Measurements from ENCODE around the gene FBXL14.

FBXL14 gene

DNA sequence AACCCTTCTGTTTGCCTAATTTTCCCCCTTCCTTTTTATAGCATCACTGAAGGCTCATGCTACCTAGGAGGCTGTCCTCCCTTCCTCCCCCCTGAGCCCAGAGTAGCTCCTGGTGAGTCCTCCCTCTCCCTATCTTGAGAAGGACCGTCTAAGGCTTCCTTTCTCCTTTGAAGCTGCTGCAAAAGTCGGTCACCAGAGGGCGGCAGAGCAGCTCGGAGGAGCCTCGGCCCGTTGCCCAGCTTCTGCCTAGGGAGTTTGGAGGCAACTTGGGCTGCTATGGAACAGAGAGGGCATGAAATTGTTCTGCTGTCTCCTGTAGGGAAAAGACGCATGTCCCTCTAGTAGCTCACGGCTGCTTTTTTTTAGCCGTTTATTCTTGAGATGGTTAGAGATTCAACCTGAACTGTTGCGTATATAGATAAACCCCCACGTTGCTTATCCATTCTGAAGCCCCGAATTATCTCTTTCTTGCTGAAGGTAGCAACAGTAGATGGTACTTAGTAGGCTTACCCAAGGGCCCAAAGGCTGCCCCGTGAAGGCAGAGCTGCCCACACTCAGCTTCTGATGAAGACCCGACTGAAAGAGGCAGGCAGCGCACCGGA is 40.3 kb upstream of the FBXL14 start:
- CTCF ChIA-PET, result interaction anchor here (0.5 to 5.1 kb wide), 22 partner anchors 8 to 516 kb away, joined by 3 to 38 read pairs (median 4); no protein-coding TSS in a partner anchor

DNA sequence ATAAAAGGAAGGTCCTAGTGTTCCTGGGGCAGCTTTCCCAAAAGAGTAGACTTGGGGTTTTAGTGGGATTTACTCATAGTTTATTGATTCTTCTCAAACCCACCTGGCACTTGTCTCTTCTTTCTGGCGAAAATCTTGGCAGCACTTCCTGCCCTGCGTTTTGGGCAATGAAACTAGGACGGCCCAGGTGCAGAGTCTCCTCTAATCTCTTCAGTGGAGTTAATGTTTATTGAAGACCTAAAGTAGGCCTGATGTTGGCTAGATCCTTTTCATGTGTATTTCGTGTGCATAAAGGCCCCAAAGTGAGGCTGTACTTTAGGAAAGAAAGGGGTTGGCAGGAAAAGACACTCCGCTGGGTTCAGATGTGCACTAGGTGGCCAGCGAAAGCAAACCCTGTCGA is 39.8 kb upstream of the FBXL14 start:
- ChIA-PET CTCF (interaction anchor here (0.5 to 5.1 kb wide), 16 partner anchors 9 to 516 kb away, joined by 3 to 38 read pairs (median 4); no protein-coding TSS in a partner anchor), POLR2A (no interaction called here)
- DNase-seq (ENCODE audit: extremely low spot score), result no peak
- no peak for TF ChIP-seq SUZ12 (IDR thresholded peaks at IDR 0.05)
- no peak for TF ChIP-seq BHLHE40 (IDR thresholded peaks at IDR 0.05; ENCODE audit: borderline replicate concordance)

More for the DNA sequence above, 40.3 kb upstream of the FBXL14 start:
- POLR2A ChIA-PET, result interaction anchor here (0.8 kb wide), 1 partner anchor 27 kb away, joined by 3 read pairs; no protein-coding TSS in a partner anchor
- no peak for TF ChIP-seq BHLHE40 (IDR thresholded peaks at IDR 0.05; ENCODE audit: borderline replicate concordance)
- no peak for TF ChIP-seq HDGF (IDR thresholded peaks at IDR 0.05; ENCODE audit: borderline replicate concordance)
- no peak for TF ChIP-seq TARDBP (IDR thresholded peaks at IDR 0.05)
- no peak for TF ChIP-seq ZNF384 (IDR thresholded peaks at IDR 0.05)
- no peak for TF ChIP-seq NFRKB (IDR thresholded peaks at IDR 0.05)
- DNase-seq (ENCODE audit: extremely low spot score), result peak; percentile 80

DNA sequence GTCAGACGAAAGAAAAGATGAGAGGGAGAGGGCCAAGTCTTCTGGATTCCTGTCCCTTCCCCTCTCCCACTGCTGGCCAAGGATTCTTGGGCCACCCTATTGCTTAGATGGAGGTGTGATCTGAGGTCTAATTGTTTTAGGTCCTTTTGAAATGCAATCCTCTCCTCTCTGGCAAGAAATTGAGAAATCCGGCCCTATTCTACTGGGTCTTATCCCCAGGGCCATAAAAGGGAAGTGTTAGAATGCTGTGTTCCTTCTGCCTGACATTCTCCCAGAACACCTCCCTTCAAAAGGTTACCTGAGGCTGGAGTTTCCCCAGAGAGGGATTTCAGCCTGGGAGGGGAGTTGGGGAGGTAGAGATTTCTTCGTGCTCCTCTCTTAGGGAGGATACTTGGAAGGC is 39.1 kb upstream of the FBXL14 start:
- ChIA-PET POLR2A (no interaction called here), CTCF (interaction anchor here (0.6 to 5.1 kb wide), 6 partner anchors 16 to 515 kb away, joined by 3 to 38 read pairs (median 6); no protein-coding TSS in a partner anchor)
- TF ChIP-seq L3MBTL2 (conservative IDR thresholded peaks at IDR 0.05) (no peak), FOXM1 (IDR thresholded peaks at IDR 0.05; ENCODE audit: borderline replicate concordance) (no peak), HDGF (IDR thresholded peaks at IDR 0.05; ENCODE audit: borderline replicate concordance) (no peak), CTBP1 (IDR thresholded peaks at IDR 0.05; ENCODE audit: borderline replicate concordance) (no peak), NFRKB (IDR thresholded peaks at IDR 0.05) (no peak), ARNT (IDR thresholded peaks at IDR 0.05) (no peak), SUZ12 (IDR thresholded peaks at IDR 0.05) (no peak), ELF4 (IDR thresholded peaks at IDR 0.05) (no peak), LEF1 (IDR thresholded peaks at IDR 0.05; ENCODE audit: borderline replicate concordance) (no peak), FOXA1 (IDR thresholded peaks at IDR 0.05) (no peak), FOXK2 (IDR thresholded peaks at IDR 0.05) (no peak), BHLHE40 (IDR thresholded peaks at IDR 0.05; ENCODE audit: borderline replicate concordance) (no peak)
- TF ChIP-seq, protein P1, sequence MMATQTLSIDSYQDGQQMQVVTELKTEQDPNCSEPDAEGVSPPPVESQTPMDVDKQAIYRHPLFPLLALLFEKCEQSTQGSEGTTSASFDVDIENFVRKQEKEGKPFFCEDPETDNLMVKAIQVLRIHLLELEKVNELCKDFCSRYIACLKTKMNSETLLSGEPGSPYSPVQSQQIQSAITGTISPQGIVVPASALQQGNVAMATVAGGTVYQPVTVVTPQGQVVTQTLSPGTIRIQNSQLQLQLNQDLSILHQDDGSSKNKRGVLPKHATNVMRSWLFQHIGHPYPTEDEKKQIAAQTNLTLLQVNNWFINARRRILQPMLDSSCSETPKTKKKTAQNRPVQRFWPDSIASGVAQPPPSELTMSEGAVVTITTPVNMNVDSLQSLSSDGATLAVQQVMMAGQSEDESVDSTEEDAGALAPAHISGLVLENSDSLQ (IDR thresholded peaks at IDR 0.05), result no peak
- DNase-seq (ENCODE audit: extremely low spot score), result no peak

DNA sequence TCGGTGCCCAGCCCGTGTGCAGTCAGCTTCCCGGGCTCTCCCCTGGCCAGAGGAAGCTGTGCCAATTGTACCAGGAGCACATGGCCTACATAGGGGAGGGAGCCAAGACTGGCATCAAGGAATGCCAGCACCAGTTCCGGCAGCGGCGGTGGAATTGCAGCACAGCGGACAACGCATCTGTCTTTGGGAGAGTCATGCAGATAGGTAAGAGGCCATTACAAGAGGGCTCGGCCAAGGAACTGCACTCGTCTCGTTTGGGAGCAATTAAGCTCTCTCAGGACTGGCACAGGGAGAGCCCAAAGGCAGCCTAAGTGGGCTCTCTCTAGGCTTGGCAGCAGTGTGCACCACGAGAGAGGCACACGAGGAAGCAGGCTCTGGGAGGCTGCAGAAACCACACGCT is 38.3 kb upstream of the FBXL14 start:
- CTCF ChIA-PET, result interaction anchor here (0.5 to 5.1 kb wide), 4 partner anchors 21 to 307 kb away, joined by 3 to 38 read pairs (median 4); no protein-coding TSS in a partner anchor
- POLR2A ChIA-PET, result no interaction called here
- TF ChIP-seq, protein P1 (IDR thresholded peaks at IDR 0.05), result no peak
- TF ChIP-seq NFRKB (IDR thresholded peaks at IDR 0.05) (no peak), ZNF384 (IDR thresholded peaks at IDR 0.05) (no peak), ELF4 (IDR thresholded peaks at IDR 0.05) (no peak), ARNT (IDR thresholded peaks at IDR 0.05) (no peak), TARDBP (IDR thresholded peaks at IDR 0.05) (no peak), LEF1 (IDR thresholded peaks at IDR 0.05; ENCODE audit: borderline replicate concordance) (no peak), FOXK2 (IDR thresholded peaks at IDR 0.05) (no peak), HDGF (IDR thresholded peaks at IDR 0.05; ENCODE audit: borderline replicate concordance) (no peak), SUZ12 (IDR thresholded peaks at IDR 0.05) (no peak)
- no peak for DNase-seq (ENCODE audit: extremely low spot score)

DNA sequence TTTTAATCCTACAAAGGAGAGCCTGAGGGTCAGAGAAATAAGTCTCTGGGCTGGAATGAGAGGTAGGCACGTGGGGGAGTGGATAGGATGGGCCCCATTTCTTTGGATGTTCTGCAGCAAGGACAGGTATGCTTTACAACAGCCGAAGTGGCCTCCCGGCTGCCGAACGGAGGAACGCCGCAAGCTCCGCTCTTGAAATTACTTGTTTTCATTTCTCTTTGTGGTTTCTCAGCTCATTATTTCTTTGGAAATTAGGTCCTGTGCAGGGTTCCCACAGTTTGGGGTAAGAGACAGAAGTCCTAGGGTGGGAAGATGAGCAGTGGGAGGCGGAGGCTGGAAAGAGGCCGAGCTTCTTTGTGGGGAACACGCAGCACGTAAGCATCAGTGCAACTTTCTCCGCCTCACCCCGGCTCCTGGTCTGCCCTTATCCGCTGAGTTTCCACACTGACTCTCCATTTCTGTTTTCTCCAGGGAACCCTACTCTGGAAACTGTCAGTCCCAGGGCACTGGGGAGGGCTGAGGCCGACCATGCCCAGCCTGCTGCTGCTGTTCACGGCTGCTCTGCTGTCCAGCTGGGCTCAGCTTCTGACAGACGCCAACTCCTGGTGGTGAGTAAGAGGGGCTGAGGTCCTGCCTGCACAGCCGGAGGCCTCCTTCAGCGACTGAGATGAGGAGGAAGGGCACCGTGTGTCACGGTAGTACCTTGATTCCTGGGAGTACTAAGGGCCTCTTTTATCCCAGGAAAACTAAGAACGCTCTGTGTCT is 36.6 kb upstream of the FBXL14 start:
- no peak for TF ChIP-seq LEF1 (IDR thresholded peaks at IDR 0.05; ENCODE audit: borderline replicate concordance)
- no peak for TF ChIP-seq ELF4 (IDR thresholded peaks at IDR 0.05)
- TF ChIP-seq, protein P1 (IDR thresholded peaks at IDR 0.05), result no peak
- TF ChIP-seq ARNT (IDR thresholded peaks at IDR 0.05), result no peak
- no peak for TF ChIP-seq L3MBTL2 (conservative IDR thresholded peaks at IDR 0.05)
- no peak for TF ChIP-seq HDGF (IDR thresholded peaks at IDR 0.05; ENCODE audit: borderline replicate concordance)
- TF ChIP-seq BHLHE40 (IDR thresholded peaks at IDR 0.05; ENCODE audit: borderline replicate concordance), result no peak
- no peak for TF ChIP-seq SP1 (IDR thresholded peaks at IDR 0.05)
- TF ChIP-seq NFRKB (IDR thresholded peaks at IDR 0.05), result no peak
- TF ChIP-seq FOXM1 (IDR thresholded peaks at IDR 0.05; ENCODE audit: borderline replicate concordance), result no peak
- TF ChIP-seq FOXA1 (IDR thresholded peaks at IDR 0.05), result no peak
- TF ChIP-seq SUZ12 (IDR thresholded peaks at IDR 0.05), result no peak
- no peak for TF ChIP-seq FOXK2 (IDR thresholded peaks at IDR 0.05)
- no peak for TF ChIP-seq ZNF384 (IDR thresholded peaks at IDR 0.05)
- no peak for TF ChIP-seq TARDBP (IDR thresholded peaks at IDR 0.05)
- CTCF ChIA-PET, result interaction anchor here (0.6 to 2.5 kb wide), 5 partner anchors 10 to 513 kb away, joined by 3 to 6 read pairs (median 4); no protein-coding TSS in a partner anchor
- POLR2A ChIA-PET, result interaction anchor here (1.5 kb wide), 1 partner anchor 14 kb away, joined by 3 read pairs; no protein-coding TSS in a partner anchor
- DNase-seq (ENCODE audit: extremely low spot score), result no peak

All from HEK293T (cell line).